Activated CD4-positive, alpha-beta T cell treated with anti-CD3 and anti-CD28 coated beads, Interleukin-2, Interleukin-6, amounts not matched to agents 100 ng/mL and 50 ng/mL, durations not matched to agents 16 hours and 8 hours (primary cell): ENCODE data around the gene XG.
"Not testable (repeated sequence)": the region's sequence is repeated elsewhere in the genome, so short reads cannot be mapped to it uniquely, and the experiment has no call there.

ENCODE experiments used
- DNase-seq: peaks from one replicate; pipeline ENCODE4 v3.0.0-alpha.2; 2020

XG gene

DNA sequence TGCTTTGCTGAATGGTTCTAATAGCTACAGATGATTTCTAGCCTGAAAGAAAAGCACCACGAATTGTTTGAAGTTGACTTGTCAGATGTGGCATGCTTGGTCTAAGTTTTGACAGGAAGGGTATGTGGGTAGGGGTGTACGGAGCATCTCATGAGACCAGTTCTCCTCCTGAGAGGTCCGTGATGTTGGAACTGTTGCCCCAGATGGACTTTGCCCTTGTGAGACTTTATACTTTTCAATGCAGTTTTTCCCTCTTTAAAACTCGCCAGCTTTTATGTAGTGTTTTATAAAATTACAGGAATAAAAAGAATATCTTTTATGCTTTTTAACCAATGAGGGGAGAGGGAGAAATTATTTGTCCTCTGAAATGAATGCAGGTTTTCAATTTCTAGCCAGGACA is 16.6 kb upstream of the XG start:
- no peak for DNase-seq

DNA sequence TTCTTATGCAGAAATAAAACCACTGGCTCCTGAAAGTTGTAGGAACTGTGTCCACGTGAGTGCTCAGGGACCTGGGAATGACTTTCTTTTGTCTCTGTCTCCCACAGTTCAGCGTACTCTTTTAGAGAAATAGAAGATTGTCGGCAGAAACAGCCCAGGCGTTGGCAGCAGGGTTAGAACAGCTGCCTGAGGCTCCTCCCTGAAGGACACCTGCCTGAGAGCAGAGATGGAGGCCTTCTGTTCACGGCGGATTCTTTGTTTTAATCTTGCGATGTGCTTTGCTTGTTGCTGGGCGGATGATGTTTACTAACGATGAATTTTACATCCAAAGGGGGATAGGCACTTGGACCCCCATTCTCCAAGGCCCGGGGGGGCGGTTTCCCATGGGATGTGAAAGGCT is 11.2 kb upstream of the XG start:
- DNase-seq = no peak

DNA sequence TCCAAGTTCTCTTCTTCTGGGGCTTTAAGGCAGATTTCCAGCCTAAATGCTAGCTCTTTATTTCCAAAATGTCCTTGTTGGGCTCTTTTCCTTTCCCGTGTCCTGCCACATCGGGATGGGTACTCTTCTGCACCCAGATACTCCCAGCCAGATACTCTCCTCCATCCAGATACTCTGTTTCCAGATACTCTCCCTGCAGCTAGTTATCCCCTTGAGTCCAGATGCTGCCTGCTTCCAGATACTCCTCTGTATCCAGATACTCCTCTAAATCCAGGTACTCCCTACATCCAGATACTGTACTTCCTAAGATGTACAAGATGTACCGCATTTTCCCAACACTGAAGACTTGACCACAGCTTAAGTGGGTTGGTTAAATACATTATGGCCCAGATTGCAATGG is 10.5 kb upstream of the XG start:
- DNase-seq = no peak

DNA sequence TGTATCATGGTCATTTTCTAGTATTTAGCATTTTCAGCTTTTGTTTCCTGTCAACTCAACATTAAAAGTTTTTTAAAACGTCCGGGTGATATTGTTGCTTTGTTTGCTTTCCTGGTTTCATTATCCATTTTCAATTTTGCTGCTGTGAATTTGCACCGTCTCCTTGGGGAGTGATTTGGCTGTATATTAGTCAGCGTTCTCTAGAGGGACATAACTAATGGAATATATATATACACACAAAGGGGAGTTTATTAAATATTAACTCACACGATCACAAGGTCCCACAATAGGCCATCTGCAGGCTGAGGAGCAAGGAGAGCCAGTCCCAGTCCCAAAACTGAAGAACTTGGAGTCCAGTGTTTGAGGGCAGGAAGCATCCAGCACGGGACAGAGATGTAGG is 5.6 kb upstream of the XG start:
- DNase-seq = not testable (repeated sequence)

DNA sequence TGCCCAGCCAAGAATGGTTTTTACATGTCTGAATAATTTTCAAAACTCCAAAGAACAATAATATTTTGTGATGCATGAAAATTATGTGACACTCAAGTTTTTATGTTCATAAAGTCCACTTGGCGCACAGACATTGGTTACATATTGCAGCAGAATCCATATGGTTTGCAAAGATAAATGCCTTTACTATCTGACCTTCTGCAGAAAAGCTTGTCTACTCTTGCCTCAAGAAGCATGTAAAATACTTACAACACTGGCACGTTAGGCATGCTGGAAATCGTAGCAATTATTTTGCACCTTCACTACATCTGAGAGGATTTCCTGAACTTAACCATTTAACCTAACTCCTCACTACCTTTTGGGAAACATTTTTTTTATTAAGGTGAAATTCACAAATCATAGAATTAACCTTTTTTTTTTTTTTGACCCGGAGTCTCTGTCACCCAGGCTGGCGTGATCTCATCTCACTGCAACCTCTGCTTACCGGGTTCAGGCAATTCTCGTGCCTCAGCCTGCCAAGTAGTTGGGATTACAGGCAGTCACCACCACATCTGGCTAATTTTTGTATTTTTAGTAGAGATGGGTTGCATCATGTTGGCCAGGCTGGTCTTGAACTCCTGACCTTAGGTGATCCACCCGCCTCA is 3.5 kb upstream of the XG start:
- DNase-seq = no peak

DNA sequence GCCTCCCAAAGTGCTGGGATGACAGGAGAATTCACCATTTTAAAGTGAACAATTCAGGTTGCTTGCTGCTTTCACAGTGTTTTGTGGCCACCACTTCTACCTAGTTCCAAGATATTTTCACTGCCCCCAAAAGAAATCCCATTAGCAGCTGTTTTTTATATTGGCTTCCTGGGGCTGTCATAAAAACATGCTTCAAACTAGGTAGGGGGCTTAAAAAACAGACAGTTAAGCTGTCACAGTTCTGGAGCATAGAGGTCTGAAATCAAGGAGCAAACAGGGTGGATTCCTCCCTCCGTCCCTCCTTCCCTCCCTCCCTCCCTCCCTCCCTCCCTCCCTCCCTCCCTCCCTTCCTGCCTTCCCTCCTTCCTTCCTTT is 3.0 kb upstream of the XG start:
- no peak for DNase-seq

DNA sequence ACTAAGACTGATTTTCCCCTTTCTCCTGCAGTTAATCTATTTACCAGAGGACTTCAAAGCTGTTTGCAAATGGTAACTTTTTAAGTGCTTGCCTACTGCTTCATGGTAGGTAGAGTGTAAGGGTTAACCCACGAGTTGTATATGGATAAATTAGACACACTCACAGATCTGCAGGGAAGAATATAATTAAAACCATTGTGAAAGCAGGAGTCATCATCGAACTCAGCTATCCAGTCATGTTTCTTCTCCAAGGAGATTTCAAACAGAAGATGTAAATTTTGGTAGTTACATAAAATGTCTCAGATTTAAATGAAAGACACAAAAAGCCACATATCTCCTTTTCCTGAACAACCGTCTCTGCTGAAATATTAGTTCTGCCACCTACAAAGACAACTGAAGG is 549 bp upstream of the XG start:
- no peak for DNase-seq

DNA sequence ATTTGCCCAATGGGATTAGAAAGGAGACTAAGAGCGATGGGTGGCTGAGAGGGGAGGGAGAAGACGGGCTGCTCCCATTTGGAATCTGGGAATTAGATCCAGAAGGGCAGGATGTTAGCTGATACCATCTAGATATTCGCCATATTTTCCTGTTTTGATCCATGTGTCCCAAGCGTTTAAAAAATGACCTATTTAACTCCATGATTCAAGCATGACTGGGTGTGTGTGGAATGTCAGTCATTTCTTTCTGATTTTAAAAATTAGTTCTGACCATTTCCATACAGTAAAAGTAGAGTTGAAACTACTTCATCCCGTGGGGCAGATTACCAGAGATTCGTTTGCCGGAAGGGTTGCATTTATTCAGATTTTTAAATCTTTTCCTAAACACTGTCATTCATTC is 601 bp downstream of the XG start:
- not testable (repeated sequence) for DNase-seq

DNA sequence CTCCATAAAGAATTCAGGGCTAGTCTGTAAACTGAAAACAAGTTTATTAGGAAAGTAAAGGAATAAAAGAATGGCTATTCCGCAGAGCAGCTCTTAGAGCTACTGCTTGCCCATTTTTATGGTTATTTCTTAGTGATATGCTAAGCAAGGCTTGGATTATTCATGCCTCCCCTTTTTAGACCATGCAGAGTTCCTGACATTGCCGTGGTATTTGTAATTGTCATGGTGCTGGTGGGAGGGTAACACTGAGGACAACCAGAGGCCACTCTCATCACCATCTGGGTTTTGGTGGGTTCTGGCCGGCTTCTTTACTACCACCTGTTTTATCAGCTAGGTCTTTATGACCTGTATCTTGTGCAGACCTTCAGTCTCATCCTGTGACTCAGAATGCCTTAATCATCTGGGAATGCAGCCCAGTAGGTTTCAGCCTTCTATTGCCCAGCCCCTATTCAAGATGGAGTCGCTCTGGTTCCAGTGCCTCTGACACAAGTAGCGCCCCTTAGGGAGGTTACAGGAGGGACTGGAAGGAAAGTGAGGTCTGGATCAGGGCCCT is 3.4 kb downstream of the XG start:
- not testable (repeated sequence) for DNase-seq

DNA sequence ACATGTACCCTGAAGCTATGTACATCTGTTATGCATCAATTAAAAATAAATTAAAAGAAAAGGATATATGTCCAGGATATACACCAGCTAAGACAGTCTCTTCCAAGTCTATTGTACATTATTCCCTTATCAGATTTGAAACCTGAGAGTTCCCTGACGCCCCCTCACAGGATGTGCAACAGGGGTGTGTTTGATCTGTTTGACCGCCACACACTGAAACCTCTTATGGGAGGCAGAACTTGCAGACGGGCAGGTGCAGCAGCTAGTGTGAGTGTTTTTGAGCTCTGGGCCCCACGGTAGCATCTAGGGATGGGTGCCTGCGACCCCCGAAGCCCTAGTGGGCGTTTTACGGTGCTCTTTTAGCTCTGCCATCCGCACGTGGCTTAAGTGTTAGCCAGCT is 4.7 kb downstream of the XG start:
- no peak for DNase-seq

DNA sequence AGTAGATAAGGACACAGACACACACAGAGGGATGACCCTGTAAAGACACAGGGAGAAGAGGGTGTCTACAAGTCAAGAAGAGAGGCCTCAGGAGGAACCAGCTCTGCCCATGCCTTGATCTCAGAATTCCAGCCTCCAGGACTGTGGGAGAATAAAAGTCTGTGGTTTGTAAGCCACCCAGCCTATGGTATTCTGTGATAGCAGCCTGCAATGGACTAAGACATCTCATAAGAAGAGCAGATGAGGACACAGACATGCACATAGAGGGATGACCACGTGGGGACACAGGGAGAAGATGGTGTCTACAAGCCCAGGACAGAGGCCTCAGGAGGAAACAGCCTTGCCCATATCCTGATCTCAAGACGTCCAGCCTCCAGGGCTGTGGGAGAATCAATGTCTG is 9.4 kb downstream of the XG start:
- DNase-seq = no peak

DNA sequence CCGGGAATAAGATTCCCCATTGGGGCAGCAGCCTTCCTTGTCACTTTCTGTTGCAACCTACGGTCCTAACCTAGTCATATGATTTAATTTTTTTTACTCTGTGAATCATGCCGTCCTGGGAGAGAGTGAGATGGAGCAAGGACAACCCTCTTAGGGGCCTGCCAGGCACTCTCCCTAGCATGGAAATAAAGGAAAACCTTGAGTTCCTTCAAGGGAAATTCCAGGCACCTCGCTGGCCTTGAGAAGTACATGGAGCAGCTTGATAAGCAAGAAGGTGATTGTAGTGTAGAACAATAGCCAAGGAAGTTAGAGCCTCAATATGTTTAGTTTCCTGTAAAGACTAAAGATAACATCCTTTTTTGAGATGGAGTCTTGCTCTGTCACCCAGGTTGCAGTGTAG is 10.8 kb downstream of the XG start:
- not testable (repeated sequence) for DNase-seq

DNA sequence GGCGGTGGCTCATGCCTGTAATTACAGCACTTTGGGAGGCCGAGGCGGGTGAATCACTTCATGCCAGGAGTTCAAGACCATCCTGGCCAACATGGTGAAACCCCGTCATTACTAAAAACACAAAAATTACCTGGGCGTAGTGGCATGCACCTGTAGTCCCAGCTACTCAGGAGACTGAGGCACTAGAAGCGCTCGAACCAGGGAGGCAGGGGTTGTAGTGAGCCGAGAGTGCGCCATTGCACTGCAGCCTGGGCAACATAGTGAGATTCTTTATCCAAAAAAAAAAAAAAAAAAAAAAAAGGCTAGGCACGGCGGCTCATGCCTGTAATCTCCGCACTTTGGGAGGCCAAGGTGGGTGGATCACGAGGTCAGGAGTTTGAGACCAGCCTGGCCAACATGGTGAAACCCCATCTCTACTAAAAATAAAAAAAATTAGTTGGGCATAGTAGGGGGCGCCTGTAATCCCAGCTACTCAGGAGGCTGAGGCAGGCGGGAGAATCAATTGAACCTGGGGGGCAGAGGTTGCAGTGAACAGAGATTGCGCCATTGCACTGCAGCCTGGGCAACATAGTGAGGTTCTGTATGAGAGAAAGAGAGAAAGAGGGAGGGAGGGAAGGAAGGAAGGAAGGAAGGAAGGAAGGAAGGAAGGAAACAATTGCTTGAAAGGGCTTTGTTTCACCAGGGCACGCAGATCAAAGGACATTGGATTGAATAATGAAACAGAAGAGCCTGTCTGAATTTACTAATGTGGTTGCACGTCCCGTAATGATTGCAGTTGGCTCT is 13.1 kb downstream of the XG start:
- not testable (repeated sequence) for DNase-seq

DNA sequence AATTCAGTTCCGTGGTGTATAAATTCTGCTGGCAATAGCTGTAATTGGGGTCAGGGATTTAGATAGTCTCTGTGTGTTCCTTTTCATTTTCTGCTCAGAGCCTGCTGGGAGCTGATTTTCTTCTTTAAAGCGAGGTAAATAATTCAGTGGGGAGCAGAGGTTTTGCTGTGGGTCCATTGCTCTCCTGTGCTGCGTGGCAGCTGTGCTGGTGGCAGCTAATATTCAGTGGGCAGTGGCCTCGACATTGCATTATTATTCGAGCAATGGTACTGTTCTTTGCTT is 13.7 kb downstream of the XG start:
- DNase-seq = no peak

DNA sequence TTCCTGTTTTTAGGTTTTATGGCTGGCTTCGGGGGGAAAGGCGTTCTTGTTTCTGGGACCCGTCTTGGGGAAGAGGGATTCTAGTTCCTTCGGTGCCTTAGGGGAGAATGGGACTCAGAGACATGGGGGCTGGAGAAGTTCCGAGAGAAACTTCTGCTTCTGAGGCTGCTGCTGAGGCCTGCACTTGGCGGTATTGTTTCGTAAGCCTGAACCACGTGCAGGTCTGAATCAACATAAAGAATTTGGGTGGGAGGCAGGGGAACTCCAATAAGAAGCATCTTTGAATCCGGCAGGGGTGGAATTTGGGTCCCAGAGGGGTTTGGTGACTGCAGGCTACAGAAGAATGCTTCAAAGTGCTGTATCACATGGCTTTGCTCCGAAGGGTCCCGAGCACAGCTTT is 15.1 kb downstream of the XG start:
- DNase-seq = no peak

DNA sequence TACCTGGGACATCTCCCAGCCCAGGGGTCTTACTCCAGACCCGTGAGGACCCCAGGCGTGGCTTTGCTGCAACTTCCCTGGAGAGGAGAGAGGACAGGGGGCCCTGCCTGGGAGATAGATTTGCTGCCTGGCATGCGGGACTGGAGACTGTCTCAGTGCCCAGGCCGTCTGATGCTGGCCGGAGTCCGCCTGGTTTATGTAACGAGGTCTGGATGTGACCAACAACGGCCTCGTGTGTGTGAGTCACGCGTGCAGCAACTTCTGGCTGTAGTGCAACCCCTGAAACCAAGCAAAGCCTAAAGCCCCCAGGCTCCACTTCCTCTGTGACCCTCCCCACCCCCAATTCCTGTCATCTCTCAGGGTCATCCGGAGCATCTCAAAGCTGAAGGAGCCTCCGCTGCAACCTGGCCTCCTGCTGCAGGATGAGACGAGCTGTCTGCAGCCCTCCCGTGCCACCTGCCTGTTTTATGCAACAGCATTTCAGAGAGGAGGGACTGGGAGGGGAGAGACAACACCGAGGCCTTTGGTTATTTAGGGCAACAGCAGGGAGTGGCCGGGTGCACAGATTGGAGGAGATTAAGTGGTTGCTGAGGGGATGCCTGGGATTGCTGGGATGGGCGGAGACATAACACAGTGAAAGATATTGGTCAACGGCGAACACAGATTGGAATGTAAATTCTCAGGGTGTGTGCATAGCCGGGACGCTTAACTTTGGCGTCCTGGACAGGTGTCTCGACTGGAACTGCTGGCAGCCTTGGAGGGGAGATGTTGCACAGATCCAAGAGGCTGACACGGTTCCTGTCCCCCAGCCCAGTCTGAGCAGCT is 16.0 kb downstream of the XG start:
- no peak for DNase-seq

DNA sequence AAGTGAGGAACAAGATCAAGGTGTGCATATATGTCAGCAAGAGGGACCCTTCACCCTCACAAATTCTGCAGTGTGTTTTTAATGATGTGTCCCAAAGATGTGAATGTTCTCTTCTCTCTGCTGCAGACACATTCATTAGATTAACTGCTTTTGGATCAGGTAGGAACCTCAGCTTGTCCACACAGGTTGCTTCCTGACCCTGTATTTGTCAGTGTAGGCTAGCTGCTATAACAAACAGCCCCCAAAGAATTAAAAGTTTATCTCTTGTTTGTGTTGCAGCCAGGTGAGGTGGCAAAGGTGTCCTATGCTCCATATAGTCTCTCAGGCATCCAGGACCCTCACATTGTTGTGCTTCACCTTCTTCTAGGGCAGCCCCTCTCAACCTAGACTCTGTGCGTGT is 17.8 kb downstream of the XG start:
- DNase-seq = no peak

DNA sequence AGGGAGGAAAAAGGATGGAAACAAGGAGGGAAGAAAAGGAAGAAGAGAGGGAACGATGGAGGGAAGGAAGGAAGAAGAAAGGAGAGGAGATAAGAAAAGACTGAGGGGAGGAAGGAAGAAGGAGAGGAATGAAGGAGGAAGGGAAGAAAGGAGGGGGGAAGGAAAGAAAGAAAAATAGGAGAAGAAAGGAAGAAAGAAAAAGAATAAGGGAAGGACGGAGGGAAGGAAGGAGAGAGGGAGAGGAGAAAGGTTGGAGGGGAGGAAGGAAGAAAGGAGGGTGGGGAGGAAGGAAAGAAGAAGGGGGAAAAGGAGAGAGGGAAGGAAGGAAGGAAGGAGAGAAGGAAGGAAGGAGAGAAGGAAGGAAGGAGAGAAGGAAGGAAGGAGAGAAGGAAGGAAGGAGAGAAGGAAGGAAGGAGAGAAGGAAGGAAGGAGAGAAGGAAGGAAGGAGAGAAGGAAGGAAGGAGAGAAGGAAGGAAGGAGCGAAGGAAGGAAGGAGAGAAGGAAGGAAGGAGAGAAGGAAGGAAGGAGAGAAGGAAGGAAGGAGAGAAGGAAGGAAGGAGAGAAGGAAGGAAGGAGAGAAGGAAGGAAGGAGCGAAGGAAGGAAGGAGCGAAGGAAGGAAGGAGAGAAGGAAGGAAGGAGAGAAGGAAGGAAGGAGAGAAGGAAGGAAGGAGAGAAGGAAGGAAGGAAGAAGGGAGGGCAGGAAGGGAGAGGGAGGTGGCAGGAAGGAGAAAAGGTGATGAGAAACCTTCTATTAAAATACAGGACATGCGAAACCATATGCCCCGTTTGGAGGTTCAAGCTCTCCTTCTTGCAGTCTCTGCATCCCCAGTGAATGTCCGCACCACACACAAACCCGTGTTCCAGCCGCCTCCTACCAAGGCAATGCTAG is 21.6 kb downstream of the XG start:
- not testable (repeated sequence) for DNase-seq

DNA sequence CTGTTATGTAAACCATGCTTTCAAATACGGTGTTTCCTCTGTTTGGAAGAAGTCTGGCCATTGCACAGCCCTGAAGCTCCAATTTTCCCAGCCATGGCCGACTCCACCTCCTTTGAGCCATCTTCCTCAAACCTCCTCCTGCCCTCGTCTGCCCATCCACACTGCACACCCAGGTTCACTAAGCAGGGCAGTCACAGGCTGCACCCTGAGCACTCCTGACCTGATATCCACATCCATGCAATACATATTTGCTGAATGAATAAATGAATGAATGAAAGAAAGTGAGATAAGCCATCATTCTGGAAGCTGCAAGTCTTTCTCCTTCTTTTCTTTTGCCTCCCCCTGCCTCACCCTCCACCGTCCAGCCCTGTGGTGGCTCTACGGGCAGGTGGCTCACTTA is 22.2 kb downstream of the XG start:
- DNase-seq = no peak

DNA sequence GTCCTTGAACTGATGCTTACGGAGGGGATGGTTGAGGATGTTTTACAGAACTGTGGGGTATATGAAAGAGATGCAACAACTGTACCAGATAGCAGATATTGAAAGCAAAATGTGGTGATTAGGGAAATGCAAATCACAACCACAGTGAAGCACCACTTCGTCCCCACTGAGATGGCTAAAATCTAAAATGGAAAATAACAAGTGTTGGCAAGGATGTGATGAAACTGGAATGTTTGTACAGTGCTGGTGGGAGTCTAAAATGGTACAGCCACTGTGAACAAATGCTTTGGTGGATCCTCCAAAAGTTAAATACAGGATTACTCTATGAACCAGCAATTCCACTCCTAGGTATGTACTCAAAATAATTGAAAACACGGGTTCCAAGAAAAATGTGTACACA is 22.9 kb downstream of the XG start:
- no peak for DNase-seq

DNA sequence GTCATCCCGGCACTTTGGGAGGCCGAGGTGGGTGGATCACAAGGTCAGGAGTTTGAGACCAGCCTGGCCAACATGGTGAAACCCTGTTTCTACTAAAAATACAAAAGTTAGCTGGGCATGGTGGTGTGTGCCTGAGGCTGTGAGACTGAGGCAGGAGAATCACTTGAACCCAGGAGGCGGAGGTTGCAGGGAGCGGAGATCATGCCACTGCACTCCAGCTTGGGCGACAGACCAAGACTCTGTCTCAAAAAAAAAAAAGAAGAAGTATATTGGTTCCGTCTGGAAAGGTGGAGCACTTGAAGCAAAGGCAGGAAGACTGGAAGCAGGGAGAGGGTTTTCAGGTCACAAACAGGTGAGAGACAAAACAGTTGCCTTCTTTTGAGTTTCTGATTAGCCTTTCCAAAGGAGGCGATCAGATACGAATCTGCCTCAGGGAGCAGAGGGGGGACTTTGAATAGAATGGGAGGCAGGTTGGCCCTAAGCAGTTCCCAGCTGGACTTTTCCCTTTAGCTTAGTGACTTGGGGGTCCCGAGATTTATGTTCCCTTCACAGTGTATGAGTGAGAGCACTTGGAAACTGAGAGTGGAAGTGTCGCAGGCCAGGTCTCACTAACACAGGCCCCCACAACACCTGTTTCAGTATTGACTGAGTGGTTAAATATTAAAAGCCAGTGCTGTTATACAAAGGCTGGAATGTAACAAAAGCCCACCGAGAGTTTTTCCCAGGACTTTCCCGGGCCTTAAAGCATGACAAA is 28.8 kb downstream of the XG start:
- not testable (repeated sequence) for DNase-seq

DNA sequence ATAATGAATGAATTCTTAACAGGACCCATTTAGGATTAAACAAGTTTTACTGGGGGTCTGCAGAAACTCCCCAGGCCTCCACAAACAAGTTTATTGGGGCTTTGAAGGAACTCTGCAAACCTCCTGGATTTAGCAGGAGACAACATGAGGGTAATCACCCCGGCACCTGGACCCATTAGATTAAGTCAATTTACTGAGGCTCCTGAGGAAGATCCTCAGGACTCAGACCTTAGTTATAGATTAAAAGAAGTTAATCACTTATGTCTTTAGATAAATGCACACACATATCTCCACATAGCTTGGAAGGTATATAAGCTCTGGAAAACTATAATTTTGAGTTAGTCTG is 29.4 kb downstream of the XG start:
- no peak for DNase-seq
